GM21528 (cell line): ENCODE data around the gene ATOH7.

Source experiments
- ATAC-seq: cut with Tn5 transposase; IDR thresholded peaks from one replicate; pipeline ENCODE4 v1.9.1; 2021; ENCODE audit warnings: mild to moderate bottlenecking, moderate library complexity; ENCODE audit not compliant: unreplicated experiment, low FRiP score

The ATOH7 gene

GRCh38 chr10:68185085-68185484 lies 46.8 kb downstream of the ATOH7 start:
- no peak for ATAC-seq

GRCh38 chr10:68184546-68184945 lies 47.4 kb downstream of the ATOH7 start:
- ATAC-seq: no peak
